Activated gamma-delta T cell treated with anti-CD3 and anti-CD28 coated beads, Interleukin-2, amount 50 U/mL, for 16 hours (primary cell): ENCODE data around the gene TMC4.

ENCODE experiments used
- DNase-seq: peaks from one replicate; pipeline ENCODE4 v3.0.0-alpha.2; 2020; ENCODE audit warnings: low read depth

The TMC4 gene

DNA sequence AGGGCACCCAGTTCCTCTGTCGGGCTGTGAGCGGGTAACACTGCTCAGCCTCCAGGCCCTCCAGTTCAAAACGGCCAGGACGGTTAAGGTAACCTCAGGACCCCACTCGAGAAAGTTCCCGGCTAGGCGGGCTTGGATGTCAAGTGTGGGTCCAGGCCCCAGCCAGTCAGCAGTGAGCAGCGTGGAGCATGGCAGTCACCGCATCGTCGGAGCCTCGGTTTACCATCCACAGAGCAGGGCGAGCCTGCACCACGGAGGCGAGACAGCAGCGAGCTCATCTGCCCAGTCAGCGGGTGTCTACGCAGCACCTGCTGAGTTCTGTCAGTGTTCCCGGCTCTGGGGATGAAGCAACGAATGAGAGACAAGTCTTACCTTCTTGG lies 43.4 kb downstream of the TMC4 start:
- no peak for DNase-seq

DNA sequence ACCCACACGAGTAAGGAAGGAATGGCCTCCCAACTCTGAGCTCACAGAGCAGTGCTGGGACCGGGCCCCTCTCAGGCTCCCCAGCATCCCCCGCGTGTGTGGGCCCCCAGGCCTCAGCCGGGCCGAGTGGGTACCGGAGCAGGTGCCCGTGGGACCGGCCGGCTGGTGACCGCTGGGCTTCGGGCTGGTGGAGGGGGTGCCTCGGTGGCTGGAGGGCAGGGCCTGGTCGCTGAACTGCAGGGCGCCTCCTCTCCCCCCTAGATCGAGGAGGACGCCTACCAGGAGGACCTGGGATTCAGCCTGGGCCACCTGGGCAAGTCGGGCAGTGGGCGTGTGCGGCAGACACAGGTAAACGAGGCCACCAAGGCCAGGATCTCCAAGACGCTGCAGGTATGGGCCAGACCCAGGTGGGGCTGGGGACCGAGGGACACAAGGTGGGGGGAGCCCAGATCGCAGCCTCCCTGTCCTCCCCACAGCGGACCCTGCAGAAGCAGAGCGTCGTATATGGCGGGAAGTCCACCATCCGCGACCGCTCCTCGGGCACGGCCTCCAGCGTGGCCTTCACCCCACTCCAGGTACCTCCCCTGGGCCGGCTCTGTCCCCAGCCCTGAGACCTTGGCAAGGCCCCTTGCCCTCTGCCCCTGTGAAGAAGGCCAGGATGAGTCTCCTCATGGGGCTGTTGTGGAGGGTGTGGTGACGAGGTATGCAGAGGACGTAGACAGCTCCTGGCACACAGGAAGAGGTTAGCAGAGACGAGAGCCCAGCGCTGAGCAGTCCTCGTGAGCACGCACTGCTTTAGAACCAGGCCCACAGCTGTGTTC lies 44.0 kb downstream of the TMC4 start:
- no peak for DNase-seq

DNA sequence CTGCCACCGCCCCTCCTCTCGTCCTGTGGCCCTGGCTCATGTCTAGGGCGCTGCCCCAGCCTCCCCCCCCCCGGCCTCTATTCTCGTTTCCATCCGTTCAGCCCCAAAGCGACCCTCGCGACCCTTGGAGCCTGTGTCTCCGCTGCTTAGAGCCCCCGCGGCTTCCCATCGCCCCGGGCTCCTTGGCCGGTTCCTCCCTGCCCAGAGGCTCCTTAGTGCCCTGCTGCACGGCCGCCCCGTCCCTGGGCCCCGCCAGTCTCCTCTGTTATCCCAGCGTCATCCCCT lies 44.6 kb downstream of the TMC4 start:
- no peak for DNase-seq

DNA sequence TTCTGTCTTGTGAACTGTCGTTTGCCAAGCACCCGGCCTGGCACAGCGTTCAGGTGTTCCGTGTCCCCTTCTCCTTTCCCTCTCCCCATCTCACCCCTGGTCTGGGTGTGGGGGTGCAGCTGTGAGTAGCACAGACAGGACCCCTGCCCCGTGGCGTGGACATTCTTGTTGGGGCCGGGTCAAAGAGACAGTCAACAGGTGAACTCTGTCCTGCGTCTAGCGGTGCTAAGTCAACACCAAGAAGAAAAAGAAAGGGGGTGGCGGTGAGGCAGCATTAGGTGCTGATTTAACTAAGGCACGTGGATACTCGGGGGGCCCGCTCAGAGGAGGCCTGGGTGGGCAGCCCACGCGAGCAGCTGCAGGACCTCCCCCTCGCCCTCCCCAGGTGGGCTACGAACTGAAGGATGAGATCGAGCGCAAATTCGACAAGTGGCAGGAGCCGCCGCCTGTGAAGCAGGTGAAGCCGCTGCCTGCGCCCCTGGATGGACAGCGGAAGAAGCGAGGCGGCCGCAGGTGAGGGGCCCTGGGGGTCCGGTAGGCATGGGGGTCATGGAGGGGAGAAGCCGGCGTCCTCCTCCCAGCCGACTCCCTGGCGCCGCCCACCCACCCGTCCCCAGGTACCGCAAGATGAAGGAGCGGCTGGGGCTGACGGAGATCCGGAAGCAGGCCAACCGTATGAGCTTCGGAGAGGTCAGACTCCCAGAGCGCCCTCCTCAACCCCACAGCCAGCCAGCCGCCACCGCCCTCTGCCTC lies 45.1 kb downstream of the TMC4 start:
- no peak for DNase-seq

DNA sequence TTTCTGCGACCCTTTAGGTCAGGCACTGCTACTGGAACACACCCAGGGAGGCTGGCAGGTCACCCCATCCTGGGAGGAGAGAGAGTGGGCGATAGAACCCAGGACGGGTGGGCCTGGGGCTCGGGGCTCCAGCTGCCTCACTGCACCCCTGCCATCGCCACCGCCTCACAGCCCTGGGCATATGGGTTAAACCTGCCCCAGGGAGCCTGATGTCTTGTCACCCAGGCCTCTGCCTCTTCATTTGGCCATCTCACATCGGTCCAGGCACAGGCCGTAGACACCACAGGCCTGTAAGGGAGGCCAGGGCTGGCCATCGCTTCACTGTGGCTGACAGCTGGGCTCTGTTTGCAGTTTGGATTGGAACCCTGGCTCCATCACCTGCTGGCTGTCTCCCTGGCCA lies 47.2 kb downstream of the TMC4 start:
- DNase-seq = no peak

DNA sequence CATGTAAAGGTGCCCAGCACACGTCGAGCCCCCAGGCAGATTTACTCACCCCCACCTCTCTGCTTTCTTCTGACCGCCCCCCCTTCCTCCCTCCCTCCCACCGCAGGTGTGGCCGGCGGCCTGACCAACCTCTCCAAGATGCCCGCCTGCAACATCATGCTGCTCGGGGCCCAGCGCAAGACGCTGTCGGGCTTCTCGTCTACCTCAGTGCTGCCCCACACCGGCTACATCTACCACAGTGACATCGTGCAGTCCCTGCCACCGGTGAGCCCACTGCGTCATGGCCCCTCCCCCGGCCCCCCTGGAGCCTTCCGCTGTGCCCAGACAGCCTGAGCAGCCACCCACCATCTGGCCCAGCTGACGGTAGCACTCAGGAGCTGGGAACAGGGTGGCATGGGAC lies 48.6 kb downstream of the TMC4 start:
- DNase-seq = no peak

DNA sequence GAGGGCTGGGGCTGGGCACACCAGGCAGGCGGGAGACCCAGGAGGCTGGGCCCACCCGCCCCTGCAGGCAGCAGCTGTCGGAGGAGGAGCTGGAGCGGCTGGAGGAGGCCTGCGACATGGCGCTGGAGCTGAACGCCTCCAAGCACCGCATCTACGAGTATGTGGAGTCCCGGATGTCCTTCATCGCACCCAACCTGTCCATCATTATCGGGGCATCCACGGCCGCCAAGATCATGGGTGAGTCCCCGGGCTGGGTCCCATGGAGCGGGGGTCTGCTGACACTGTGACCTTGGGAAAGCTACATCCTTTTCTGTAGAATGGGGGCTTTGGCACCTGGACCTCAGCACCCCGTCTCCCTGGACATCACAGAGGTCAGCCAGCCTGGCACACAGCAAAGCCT lies 49.3 kb downstream of the TMC4 start:
- DNase-seq = no peak

DNA sequence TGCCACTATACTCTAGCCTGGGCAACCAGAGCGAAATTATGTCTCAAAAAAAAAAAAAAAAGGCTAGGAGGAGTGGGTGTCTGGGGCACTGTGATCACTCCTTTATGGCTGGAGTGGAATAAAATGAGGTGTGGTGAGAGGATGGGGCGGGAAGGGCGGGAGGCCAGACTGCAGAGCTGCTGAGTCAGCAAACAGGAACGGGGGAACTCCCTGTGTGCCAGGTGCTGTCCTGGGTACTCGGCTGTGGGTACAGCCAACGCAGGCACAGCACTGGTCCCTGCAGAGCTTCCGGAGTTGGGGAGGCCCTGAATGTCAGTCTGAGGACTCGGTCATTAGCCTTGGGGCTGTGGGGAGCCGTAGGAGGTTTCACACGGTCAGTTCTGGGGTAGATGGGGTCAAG lies 51.7 kb downstream of the TMC4 start:
- no peak for DNase-seq

DNA sequence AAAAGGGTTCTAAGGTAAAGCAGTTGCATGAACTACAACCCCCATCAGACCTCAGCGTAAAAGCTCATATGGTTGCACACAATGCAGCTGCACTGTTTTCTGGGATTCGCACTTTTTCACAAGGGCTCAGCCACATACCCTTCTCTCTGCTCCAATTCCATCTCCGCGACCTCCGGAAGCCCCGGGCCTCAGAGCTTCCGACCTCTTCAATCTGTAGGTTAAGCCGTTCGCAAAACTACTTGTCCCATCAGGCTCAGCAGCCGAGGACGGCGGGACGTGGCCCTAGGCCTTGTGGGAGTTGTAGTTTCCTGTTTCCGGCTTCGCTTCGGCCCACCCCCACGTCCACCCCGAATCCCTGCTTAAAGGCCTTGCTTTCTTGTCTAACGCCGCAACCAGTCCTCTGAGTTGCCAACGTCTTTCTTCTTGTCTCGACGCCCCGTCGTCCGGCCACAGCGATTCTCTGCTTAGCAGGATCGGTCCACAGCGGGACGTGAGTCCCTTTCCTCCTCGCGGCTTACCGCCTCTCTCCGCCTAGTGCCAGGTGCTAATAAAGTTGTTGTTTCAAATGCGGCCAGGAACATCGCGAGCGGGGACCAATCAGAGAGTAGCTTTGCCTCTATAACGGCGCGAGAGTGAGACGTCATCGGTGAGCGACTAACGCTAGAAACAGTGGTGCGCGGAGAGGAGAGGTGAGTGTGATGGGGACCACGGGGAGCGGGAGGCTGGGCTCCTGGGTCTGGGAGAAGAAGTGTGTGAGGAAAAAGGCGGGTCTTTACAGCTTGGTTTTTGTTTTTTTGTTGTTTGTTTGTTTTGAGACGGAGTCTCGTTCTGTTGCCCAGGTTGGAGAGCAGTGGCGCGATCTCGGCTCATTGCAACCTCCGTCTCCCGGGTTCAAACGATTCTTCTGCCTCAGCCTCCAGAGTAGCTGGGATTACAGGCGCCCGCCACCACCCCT lies 57.6 kb downstream of the TMC4 start, which contains the start of the genes PRPF31 and TFPT:
PRPF31 (plus strand) TSS at position 646 of the 955 bp plus-strand sequence. CDS start 2,525 bp downstream, outside the sequence.
TFPT (minus strand) TSS at position 549 of the 955 bp plus-strand sequence; CDS start at position 161, 388 bp downstream.
- DNase-seq = peak; percentile 94

DNA sequence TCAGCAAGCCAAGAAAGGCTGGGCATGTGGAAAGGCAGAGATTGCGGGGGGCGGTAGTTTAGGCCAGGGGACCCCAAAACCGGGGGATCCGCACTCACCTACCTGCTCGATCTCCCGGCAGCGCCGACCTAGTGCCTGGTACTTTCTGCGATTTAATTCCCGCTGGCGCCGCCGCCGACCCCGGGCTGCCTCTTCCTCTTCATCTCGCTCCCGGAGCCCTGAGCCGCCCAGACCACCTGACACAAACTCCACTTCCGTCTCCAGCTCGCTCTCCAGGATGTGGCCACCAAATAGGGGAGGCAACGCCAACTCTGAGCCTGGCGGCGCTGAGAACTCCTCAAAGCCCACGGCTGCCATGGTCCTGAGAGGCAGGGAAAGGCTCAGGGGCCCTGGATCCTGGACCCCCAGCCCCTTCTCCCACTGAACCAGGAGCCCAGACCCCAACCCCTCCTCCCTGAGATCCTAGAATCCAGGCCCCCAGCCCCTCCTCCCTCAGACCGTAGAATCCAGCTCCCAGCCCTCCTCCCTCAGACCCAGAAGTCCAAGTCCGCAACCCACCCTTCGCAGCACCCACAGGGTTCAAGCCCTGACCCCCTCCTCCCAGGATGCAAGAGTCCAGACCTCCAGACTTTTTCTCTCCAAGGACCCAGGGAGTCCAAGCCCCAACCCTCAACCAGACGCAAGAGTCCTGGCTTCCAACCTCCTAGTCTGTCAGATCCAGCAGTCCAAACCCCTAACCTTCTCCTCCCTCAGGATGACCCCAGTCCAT lies 58.4 kb downstream of the TMC4 start:
- DNase-seq = no peak
